ENCODE data around the gene TYSND1. TPM values are rescaled to one million over a fixed set of nuclear protein-coding genes. Genes with fewer than 3 reads are reported as not detected.

The TYSND1 gene
- total and polyA plus RNA-seq, 2 of the 13 experiments (the other 11 are each of a cell fraction or from before 2014, with no cell fraction given): 3.3 to 8.9 TPM

DNA sequence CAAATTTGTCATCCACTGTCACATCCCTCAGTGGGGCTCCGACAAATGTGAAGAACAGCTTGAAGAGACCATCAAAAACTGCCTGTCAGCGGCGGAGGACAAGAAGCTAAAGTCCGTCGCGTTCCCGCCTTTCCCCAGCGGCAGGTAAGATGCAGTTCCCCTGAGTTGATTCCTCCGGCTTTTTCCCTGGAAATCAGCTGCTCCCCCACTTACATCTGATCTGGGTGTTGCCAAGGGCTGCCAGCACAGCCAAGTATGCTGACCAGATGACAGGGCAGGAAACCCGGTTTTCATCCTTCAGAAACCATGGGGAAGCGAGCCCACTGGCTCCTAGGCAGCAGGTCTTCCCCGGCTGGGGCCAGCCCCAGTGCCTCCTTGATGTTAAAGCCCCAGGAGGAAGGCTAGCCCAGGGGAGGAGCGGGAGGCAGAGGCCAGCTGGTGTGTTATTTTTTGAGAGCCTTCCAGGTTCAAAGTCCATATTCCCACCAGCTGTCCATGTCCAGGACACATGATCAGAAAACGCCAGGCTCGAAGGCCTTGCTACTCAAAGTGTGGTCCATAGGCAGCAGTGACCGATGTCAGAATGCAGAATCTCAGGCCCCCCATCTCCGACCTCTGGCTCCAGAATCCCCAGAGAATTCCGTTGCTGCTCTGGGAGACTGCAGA, 37.3 kb downstream of the TYSND1 start (continued):
- TF ChIP-seq, protein P1, sequence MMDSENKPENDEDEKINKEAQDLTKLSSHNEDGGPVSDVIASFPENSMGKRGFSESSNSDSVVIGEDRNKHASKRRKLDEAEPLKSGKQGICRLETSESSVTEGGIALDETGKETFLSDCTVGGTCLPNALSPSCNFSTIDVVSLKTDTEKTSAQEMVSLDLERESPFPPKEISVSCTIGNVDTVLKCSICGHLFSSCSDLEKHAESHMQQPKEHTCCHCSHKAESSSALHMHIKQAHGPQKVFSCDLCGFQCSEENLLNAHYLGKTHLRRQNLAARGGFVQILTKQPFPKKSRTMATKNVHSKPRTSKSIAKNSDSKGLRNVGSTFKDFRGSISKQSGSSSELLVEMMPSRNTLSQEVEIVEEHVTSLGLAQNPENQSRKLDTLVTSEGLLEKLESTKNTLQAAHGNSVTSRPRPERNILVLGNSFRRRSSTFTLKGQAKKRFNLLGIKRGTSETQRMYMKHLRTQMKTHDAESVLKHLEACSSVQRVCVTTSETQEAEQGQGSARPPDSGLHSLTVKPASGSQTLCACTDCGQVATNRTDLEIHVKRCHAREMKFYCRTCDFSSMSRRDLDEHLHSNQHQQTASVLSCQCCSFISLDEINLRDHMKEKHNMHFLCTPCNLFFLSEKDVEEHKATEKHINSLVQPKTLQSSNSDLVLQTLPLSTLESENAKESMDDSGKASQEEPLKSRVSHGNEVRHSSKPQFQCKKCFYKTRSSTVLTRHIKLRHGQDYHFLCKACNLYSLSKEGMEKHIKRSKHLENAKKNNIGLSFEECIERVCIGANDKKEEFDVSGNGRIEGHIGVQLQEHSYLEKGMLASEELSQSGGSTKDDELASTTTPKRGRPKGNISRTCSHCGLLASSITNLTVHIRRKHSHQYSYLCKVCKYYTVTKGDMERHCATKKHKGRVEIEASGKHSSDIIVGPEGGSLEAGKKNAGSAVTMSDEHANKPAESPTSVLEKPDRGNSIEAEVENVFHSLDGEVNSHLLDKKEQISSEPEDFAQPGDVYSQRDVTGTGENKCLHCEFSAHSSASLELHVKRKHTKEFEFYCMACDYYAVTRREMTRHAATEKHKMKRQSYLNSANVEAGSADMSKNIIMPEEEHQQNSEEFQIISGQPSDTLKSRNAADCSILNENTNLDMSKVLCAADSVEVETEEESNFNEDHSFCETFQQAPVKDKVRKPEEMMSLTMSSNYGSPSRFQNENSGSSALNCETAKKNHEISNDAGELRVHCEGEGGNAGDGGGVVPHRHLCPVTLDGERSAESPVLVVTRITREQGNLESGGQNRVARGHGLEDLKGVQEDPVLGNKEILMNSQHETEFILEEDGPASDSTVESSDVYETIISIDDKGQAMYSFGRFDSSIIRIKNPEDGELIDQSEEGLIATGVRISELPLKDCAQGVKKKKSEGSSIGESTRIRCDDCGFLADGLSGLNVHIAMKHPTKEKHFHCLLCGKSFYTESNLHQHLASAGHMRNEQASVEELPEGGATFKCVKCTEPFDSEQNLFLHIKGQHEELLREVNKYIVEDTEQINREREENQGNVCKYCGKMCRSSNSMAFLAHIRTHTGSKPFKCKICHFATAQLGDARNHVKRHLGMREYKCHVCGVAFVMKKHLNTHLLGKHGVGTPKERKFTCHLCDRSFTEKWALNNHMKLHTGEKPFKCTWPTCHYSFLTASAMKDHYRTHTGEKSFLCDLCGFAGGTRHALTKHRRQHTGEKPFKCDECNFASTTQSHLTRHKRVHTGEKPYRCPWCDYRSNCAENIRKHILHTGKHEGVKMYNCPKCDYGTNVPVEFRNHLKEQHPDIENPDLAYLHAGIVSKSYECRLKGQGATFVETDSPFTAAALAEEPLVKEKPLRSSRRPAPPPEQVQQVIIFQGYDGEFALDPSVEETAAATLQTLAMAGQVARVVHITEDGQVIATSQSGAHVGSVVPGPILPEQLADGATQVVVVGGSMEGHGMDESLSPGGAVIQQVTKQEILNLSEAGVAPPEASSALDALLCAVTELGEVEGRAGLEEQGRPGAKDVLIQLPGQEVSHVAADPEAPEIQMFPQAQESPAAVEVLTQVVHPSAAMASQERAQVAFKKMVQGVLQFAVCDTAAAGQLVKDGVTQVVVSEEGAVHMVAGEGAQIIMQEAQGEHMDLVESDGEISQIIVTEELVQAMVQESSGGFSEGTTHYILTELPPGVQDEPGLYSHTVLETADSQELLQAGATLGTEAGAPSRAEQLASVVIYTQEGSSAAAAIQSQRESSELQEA (CRISPR knock-in tag; IDR thresholded peaks at IDR 0.05; ENCODE audit: not compliant biosample characterization): no peak
- no peak for TF ChIP-seq REPIN1 (CRISPR knock-in tag; IDR thresholded peaks at IDR 0.05; ENCODE audit: borderline replicate concordance, low read depth)
- TF ChIP-seq ETV5 (CRISPR knock-in tag; IDR thresholded peaks at IDR 0.05; ENCODE audit: borderline replicate concordance): no peak; the same call in 1 of the 2 replicates
- TF ChIP-seq CC2D1A (CRISPR knock-in tag; IDR thresholded peaks at IDR 0.05): no peak
- no peak for TF ChIP-seq KLF13 (CRISPR knock-in tag; IDR thresholded peaks at IDR 0.05)
- TF ChIP-seq ZNF33B (CRISPR knock-in tag; IDR thresholded peaks at IDR 0.05): no peak
- TF ChIP-seq, protein P2, sequence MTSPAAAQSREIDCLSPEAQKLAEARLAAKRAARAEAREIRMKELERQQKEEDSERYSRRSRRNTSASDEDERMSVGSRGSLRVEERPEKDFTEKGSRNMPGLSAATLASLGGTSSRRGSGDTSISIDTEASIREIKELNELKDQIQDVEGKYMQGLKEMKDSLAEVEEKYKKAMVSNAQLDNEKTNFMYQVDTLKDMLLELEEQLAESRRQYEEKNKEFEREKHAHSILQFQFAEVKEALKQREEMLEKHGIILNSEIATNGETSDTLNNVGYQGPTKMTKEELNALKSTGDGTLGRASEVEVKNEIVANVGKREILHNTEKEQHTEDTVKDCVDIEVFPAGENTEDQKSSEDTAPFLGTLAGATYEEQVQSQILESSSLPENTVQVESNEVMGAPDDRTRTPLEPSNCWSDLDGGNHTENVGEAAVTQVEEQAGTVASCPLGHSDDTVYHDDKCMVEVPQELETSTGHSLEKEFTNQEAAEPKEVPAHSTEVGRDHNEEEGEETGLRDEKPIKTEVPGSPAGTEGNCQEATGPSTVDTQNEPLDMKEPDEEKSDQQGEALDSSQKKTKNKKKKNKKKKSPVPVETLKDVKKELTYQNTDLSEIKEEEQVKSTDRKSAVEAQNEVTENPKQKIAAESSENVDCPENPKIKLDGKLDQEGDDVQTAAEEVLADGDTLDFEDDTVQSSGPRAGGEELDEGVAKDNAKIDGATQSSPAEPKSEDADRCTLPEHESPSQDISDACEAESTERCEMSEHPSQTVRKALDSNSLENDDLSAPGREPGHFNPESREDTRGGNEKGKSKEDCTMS (CRISPR knock-in tag; conservative IDR thresholded peaks at IDR 0.05): no peak
- no peak for TF ChIP-seq SRSF4 (IDR thresholded peaks at IDR 0.05; ENCODE audit: low read depth, low read length, poor library complexity, severe bottlenecking)
- no peak for TF ChIP-seq MAZ (IDR thresholded peaks at IDR 0.05; ENCODE audit: borderline replicate concordance, low read depth, low read length)
- TF ChIP-seq MAZ (CRISPR knock-in tag; IDR thresholded peaks at IDR 0.05; ENCODE audit: low read depth): peak; percentile 66; the same call in 1 of the 2 replicates
- TF ChIP-seq MXI1 (IDR thresholded peaks at IDR 0.05; ENCODE audit: borderline replicate concordance, low read depth, low read length): peak; percentile 42; the same call in 2 of the 3 replicates

Data from HepG2 (cell line).